PFSK-1 (cell line): ENCODE data around the gene ACAP2.

Experiments used
- FOXP2 ChIP-seq: optimal IDR thresholded peaks from 2 replicates; pipeline ENCODE3; 2011; ENCODE audit warnings: borderline replicate concordance, control low read depth, inconsistent platforms; ENCODE audit not compliant: insufficient read depth; ENCODE audit errors: extremely low read length, extremely low read depth
- POLR2AphosphoS5 ChIP-seq: IDR thresholded peaks from 2 replicates; pipeline ENCODE4 v1.6.1; 2012; ENCODE audit warnings: low read depth, mild to moderate bottlenecking, control low read depth, low read length, moderate library complexity
- SIN3A ChIP-seq: IDR thresholded peaks from 2 replicates; pipeline ENCODE4 v1.6.1; 2012; ENCODE audit warnings: mild to moderate bottlenecking, low read length, moderate library complexity, borderline replicate concordance; ENCODE audit not compliant: insufficient read depth
- TAF1 ChIP-seq: IDR thresholded peaks from 2 replicates; pipeline ENCODE4 v1.6.1; 2012; ENCODE audit warnings: low read length, control low read depth, borderline replicate concordance; ENCODE audit not compliant: insufficient read depth
- TF ChIP-seq, protein P1 (sequence below), 2 experiments: IDR thresholded peaks; 2 replicates each; pipeline versions ENCODE4 v1.6.1 to v1.8.0; 2011 to 2012; ENCODE audit warnings: low read depth in 2 of 2, low read length in 2 of 2, control low read depth in 1 of 2, inconsistent platforms in 1 of 2, mild to moderate bottlenecking in 1 of 2, moderate library complexity in 1 of 2; ENCODE audit not compliant: insufficient read depth in 1 of 2

DNA sequence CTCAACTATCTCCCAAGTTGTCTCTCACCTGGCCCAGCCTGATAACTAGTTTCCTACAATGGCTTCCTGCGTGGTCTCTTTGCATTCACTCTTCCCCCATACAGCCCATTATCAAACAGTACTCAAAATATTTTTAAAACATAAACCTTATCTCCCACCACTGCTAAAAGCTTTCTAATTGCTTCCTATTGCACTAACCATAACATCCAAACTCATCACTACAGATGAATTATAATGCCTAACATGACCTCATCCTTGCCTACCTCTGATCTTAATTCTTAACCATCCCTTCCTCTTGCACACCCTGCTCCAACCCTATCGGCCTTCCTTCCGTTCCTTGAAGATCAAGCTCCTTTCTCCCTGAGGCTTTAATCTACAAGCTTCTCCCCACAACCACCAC is 17.0 kb downstream of the ACAP2 start:
- TF ChIP-seq POLR2AphosphoS5: no peak
- TF ChIP-seq, protein P1, sequence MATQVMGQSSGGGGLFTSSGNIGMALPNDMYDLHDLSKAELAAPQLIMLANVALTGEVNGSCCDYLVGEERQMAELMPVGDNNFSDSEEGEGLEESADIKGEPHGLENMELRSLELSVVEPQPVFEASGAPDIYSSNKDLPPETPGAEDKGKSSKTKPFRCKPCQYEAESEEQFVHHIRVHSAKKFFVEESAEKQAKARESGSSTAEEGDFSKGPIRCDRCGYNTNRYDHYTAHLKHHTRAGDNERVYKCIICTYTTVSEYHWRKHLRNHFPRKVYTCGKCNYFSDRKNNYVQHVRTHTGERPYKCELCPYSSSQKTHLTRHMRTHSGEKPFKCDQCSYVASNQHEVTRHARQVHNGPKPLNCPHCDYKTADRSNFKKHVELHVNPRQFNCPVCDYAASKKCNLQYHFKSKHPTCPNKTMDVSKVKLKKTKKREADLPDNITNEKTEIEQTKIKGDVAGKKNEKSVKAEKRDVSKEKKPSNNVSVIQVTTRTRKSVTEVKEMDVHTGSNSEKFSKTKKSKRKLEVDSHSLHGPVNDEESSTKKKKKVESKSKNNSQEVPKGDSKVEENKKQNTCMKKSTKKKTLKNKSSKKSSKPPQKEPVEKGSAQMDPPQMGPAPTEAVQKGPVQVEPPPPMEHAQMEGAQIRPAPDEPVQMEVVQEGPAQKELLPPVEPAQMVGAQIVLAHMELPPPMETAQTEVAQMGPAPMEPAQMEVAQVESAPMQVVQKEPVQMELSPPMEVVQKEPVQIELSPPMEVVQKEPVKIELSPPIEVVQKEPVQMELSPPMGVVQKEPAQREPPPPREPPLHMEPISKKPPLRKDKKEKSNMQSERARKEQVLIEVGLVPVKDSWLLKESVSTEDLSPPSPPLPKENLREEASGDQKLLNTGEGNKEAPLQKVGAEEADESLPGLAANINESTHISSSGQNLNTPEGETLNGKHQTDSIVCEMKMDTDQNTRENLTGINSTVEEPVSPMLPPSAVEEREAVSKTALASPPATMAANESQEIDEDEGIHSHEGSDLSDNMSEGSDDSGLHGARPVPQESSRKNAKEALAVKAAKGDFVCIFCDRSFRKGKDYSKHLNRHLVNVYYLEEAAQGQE (IDR thresholded peaks at IDR 0.05; ENCODE audit: insufficient read depth in 1 of 2, low read depth in 2 of 2, low read length in 2 of 2): no peak
- no peak for TF ChIP-seq SIN3A
- no peak for TF ChIP-seq TAF1
- TF ChIP-seq FOXP2: no peak
